Activated naive CD4-positive, alpha-beta T cell treated with anti-CD3 and anti-CD28 coated beads, Interleukin-2, amount 10 ng/mL, durations not matched to agents 5 hours and 36 hours (primary cell): ENCODE results near the gene LENEP. TPM values are rescaled to one million over a fixed set of nuclear protein-coding genes. Genes with fewer than 3 reads are reported as not detected.

Experiments
- microRNA-seq: library from miRNA; unstranded; fragments of <30 nt; microRNA quantifications from one replicate; pipeline ENCODE4 v1.2.0, GENCODE V29; 2022; ENCODE audit warnings: borderline microRNAs expressed, borderline replicate concordance
- total RNA-seq, 2 experiments: library from RNA; stranded (reverse); gene quantifications; one replicate each; pipeline ENCODE4 v1.2.3, GENCODE V29; 2021

LENEP gene, protein sequence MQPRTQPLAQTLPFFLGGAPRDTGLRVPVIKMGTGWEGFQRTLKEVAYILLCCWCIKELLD
- total RNA-seq, result 1 to 10 TPM in 1 of 2 experiments, under 1 TPM in 1; 0.63 to 1.2 TPM

DNA sequence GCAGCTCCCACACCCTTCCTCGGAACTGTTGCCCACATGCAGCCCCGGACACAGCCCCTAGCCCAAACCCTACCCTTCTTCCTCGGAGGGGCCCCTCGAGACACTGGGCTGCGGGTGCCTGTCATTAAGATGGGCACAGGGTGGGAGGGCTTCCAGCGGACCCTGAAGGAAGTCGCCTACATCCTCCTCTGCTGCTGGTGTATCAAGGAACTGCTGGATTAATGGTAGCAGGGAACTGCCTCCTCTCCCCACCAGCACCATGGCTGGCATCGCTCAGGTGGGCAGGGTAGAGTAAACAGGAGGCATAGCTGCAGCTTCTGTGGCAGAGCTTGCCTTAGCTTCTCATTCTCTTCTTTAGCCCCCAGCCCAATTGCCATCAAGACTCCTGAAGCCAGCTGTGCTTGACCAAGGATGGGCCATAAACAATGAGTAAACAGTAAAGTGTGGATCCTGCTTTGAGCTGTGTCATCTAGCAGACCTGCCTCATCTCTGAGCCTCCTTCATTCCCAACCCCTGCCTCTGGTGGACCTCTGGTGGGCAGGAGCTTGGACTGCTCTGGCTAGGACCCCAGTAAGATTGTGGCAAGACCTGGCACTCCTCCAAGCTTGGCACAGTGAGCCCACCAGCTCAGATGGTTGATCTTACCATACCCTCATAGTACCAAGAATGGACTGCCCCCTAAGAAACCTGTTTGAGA, at the start of gene LENEP:
LENEP (plus strand) TSS at position 15 of the 697 bp plus-strand sequence; CDS start at position 37, 22 bp downstream.

DNA sequence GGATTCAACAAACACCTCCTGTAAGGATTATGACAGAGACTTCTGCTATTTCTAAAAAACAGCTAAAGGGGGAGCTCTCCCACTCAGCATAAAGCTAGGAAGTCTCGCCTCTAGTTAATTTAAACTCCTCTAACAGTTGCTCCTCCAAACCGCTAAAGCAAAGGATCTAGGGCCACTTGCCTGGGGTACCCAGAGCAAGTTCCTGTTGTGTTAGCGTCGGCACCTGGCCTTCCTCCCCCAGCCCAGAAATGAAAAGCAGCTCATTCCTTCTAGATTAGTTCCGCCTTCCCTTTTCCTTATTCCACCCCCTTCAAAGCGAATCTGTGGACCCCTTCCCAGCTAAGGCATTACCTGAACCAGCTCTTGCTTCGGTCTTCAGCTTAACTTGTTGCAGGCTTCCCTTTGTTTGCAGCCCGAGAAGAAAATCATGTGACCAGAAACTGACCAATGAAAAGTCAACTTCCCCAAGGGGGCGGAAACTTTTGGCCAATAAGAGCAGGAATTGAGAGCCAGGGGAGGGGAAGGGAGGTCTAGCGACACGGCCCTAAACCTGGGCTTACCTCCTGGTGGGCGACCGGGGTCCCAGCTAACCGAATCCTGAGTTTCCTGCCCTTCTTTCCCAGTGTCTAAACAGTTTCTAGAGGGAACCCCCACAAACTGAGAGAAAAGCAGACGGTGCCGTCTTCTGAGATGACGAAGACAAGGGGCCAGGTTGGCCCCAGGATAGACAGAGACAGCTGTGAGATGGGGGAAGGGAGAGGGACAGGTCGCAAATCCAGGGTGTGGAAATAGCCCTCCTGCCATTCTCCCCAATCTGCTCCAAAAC, 37.5 kb upstream of the LENEP start, which contains the start of gene PBXIP1:
PBXIP1 (minus strand) TSS at position 382 of the 826 bp plus-strand sequence. CDS start 2,378 bp downstream, outside the sequence.

DNA sequence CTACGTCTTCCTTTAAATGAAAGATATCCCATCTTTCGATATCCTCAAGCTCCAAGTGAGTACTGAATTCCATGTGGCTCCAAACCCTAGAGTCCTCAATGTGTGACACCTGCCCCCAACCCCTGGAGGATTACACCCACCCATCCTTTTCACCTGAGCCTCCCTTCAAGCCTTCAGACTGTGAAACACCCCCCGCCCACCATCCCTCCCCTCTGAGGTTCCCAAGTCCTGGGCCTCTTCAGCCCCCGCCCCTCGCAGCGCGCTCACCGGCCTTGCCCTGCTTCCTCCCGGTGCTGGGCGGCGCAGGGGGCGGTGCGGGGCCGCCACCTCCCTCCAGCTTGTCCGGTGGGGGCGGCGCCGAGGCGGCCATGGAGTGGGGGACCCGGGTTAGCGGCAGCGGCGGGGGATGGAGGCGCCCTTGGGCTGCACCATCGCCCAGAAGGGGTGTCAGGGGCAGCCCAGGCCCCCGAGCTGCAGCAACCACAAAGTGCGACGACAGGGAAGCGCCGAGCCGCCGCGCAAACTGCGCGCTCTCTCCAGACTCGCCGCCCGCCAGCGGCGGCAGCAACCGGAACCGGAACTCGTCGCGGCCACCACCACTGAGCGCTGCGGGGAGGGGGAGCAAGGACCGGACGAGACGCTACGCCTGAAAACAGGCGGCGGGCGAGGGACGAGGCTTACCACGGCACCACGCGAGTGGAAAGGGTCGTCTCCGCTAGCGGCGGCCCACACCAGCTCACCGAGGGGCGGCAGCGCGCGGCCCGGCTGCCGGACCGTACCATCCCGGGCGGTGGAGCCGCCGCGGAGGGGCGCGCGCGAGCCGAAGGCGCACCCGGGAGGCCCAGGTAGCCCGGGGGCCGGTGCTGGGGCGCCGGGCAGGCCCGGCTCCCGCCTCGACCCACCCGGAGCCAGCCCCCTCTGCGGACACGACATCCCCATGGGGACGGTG, 31.9 kb upstream of the LENEP start, which contains the start of gene PYGO2:
PYGO2 (minus strand) TSS at position 576 of the 949 bp plus-strand sequence; CDS start at position 370, 206 bp downstream.

DNA sequence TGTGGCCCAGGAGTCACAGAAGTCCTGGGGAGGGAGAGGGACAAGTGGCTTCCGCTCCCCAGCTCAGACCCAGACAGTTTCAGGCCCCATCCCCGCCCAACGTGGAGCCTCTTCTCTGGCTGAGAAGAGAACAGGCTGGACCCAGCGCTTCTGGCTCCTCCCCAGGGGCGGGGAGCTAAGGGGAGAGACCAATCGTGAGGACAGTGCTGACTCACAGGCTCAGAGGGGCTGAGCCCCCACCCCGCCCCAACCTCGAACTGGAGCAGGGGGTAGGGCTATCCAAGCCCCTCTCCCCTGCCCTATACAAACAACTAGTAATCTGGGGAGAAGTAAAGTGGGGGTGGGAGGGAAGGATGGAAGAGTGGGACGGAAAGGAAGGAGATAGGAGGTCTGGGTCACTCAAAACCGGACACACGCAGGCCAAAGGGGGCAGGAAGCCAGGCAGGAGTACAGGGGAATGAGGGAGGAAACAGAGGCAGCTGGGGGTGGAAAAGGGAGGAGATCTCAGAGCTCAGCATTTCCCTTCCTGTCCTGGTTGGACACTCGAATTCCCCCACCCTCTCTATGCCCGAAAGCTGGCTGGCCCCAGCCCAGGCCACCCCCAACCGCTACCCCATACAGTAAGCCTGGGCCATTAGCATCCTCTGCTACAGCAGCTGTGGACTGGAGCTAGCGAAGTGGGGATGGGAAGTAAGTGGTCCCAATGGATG, 22.6 kb upstream of the LENEP start, which contains the start of gene SHC1:
SHC1 (minus strand) TSS at position 117 of the 710 bp plus-strand sequence. CDS start 221 bp downstream, outside the sequence.

DNA sequence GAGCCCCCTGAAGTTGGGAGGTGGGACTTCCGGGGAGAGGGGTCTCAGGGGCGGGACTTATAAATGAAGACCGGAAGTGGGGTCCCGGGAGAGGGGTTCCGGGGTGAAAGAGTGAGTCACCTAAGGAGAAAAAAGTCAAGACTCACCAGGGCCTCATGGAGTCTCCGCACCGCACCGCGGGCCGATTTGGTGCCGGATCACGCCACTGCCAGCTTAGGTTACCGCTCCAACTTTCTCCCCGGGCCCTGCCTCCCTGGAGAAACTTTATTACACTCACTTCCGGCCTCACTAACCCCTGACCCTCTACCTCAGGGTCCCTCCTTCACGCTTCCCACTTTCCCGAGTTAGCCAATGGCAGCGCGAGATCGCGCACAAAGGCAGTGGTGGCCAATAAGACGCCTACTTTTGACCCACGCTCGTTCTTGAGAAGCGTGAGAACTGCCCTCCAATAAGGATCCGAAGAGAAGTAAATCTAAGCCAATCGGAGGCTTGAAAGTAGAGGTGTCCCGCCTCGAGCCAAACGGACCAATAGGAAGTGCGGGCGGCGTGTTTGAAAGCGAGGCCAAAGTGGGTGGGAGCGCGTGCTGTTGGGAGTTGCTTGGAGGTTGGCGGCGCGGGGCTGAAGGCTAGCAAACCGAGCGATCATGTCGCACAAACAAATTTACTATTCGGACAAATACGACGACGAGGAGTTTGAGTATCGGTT, 19.1 kb upstream of the LENEP start, which contains the start of gene CKS1B:
CKS1B (plus strand) TSS at position 580 of the 706 bp plus-strand sequence; CDS start at position 645, 65 bp downstream.

DNA sequence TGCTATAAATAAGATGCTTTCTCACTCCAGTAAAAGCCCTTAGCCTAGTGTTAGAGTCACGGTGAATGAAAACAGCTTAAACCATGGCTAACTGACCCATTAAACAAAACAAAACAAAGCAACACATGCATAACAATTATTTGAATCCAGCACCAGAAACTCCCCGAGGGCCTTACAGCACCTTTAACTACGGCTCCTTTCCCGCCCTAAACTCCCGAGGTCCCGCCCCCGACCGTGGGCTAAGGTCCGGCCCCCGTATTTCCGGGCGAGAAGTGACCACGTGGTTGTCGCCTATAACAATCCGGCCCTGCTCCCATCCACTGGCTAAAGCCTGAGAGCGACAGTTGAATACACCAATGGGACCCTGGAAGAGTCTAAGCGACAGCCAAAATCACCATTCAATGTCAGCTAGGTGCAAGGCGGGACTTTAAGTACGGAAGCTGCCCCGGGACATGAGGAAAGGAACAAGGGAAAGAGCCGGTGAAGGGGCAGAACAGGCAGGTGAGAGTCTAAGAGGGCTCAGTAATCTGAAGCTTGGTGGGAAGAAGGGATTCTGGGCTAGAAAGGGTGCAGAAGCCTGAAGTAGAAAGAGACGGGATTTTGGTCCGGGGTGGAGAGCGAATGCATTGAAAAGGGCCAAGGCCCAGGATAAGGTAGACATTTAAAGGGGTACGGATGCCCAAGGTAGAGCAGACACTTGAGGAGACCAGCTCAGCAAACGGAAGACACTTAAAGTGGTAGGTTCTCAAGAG, 10.3 kb upstream of the LENEP start, which contains the start of gene FLAD1:
FLAD1 (plus strand) TSS at position 448 of the 752 bp plus-strand sequence. CDS start 351 bp downstream, outside the sequence.

DNA sequence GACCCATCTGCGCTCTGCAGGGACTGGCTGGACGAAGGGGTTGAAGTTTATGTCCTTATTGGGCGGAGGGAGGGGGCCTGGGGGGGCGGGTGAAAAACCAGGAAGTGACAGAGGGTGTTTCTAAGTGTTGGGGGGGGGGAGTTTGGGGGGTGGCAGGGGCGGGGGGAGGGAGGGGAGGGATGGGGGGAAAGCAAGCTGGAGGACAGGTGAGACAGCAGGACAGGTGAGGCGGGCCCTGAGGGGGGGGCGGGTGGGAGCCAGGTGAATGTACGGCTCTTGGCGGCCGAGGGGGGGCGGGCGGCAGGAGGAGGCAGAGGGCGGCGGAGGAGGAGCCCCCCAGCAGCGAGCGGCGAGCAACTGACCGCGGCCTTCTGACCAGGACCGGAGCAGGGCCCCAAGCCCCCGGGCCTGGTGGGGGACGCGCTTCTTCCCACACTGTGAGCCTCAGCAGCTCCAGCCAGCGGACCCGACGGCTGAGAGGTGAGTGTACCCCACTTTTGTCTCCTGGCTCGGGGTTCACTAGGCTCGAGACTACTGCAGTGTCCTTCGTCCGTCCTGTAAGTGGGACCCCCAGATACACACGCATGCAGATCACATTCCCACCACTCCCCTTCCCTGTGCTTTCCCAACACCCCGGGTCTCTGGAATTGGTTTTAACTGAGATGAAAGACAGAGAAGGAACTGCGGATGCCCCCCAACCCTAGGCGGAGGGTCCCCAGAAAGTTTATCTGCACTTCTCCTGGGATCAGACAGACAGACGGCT, 9.3 kb downstream of the LENEP start, which contains the start of gene ZBTB7B:
ZBTB7B (plus strand) TSS at position 339 of the 763 bp plus-strand sequence. CDS start 11,859 bp downstream, outside the sequence.

DNA sequence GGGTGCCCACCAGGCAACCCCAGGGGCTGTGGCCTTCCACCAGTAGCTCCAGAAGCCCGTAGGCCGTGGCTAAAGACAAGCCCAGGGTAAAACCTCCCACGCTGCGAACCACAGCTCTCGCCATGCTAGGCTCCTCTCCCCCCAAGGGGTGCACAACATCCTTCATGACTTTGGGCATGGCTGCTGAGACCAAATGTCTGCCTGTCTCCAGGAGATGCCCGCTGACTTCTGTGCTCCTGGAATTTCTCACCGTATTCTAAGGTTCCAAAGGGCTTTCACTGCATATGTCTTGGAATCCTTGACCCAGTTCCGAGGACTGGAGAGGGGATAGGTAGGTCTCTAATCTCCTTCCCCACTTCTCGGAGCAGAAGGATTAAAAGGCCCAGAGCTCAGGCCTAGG, 40.1 kb downstream of the LENEP start, which contains the start of the genes DCST1 and DCST2:
DCST1 (plus strand) TSS at position 301 of the 400 bp plus-strand sequence. CDS start 213 bp downstream, outside the sequence.
DCST2 (minus strand) TSS at position 258 of the 400 bp plus-strand sequence; CDS start at position 178, 80 bp downstream.

Small RNAs within 50 kb of the gene (microRNA-seq; reads per million reads assigned to microRNA genes)
- not detected for gene MIR4258

Other genes starting within 250 kb of the LENEP start
- gene KCNN3, start 123.3 kb upstream of the LENEP start, total RNA-seq, result under 1 TPM; 0.02 to 0.03 TPM
- 10 to 100 TPM; 29.6 to 33.1 TPM for gene PMVK, start 56.9 kb upstream of the LENEP start, total RNA-seq
- gene PBXIP1, start 37.5 kb upstream of the LENEP start, total RNA-seq, result 100 to 1,000 TPM; 101 to 102 TPM
- gene PYGO2, start 31.8 kb upstream of the LENEP start, total RNA-seq, result 10 to 100 TPM; 42.7 to 43.0 TPM
- gene SHC1, start 22.8 kb upstream of the LENEP start, total RNA-seq, result 10 to 100 TPM; 66.7 to 72.8 TPM
- gene CKS1B, start 18.9 kb upstream of the LENEP start, total RNA-seq, result 100 to 1,000 TPM; 104 to 118 TPM
- 10 to 100 TPM; 34.2 to 38.9 TPM for gene FLAD1, start 10.2 kb upstream of the LENEP start, total RNA-seq
- gene ZBTB7B, start 9.2 kb downstream of the LENEP start, total RNA-seq, result 100 to 1,000 TPM; 119 TPM
- gene DCST2, start 40.2 kb downstream of the LENEP start, total RNA-seq, result 1 to 10 TPM in 1 of 2 experiments, under 1 TPM in 1; 0.79 to 1.2 TPM
- not detected for gene DCST1, start 40.2 kb downstream of the LENEP start, total RNA-seq
- gene ADAM15, start 57.7 kb downstream of the LENEP start, total RNA-seq, result 10 to 100 TPM; 50.6 to 50.7 TPM
- gene EFNA4, start 70.2 kb downstream of the LENEP start, total RNA-seq, result 1 to 10 TPM; 9.0 to 9.6 TPM
- 1 to 10 TPM; 4.1 to 4.2 TPM for gene EFNA3, start 85.3 kb downstream of the LENEP start, total RNA-seq
- under 1 TPM; 0.25 to 0.26 TPM for gene EFNA1, start 134.3 kb downstream of the LENEP start, total RNA-seq
- 10 to 100 TPM; 44.1 to 49.0 TPM for gene SLC50A1, start 142.3 kb downstream of the LENEP start, total RNA-seq
- 10 to 100 TPM; 60.3 to 66.8 TPM for gene DPM3, start 146.9 kb downstream of the LENEP start, total RNA-seq
- gene KRTCAP2, start 179.7 kb downstream of the LENEP start, total RNA-seq, result 100 to 1,000 TPM; 173 to 190 TPM
- gene TRIM46, start 180.3 kb downstream of the LENEP start, total RNA-seq, result 10 to 100 TPM; 16.4 to 19.1 TPM
- 10 to 100 TPM; 28.2 to 31.5 TPM for gene THBS3, start 214.3 kb downstream of the LENEP start, total RNA-seq
- 10 to 100 TPM; 30.3 to 30.6 TPM for gene MTX1, start 215.1 kb downstream of the LENEP start, total RNA-seq